ENCODE results near the gene MOCS1.

Gene MOCS1

DNA sequence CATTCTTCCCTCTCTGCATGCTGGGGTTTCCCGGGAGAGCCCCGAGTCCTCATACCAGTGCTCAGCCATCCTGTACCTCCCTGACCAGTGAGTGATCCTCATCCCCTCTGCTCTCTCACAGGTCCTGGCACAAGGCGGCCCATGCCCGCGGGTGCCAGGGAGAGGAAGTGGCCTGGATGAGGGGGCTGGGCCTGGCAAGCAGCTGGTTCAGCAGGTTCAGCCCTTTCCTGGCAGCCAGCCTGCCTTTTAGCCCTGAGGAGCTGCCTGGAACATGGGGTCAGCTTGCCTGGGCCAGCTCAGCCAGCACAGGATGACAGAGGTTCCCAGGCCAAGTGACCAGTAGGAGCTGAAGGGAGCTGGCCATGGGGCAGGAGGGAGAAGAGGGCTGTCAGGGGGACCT is 10.9 kb downstream of the MOCS1 start:
- no peak for DNase-seq

DNA sequence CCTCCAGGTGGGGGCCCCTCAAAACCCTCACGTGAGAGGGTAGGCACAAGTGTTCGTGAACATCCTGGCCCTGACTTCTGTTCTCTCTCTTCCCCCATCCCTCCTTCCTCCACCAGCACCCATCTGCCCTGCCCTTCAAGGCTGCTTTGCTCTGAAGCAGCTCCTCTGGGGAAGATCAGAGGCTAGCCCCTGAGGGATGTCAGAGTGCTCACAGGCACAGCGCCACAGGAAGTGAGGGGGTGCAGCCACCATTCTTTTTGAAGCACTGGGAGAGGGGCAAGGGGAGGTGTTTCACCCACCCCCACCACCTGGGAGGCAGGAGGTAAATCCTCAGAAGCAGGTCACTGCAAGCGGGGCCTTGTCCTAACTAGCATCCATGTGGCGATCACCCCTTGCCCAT is 11.4 kb downstream of the MOCS1 start:
- no peak for DNase-seq

DNA sequence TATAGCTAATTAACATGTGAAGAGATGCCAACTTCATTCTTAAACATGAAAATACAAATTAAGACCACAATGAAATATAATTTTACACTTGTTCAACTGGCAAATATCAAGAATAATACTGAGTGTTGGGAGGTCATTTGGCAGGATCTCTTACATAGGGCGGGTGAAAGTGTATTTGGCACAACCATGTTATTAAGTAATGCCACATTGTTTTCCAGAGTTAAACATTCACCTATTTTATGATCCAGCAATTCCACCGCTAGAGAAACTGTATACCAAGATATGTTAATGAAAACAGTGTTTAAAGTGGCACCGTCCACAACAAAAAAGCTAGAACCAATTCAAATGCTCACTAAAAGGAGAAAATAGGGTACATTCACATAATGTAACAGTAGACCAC is 14.1 kb downstream of the MOCS1 start:
- DNase-seq: no peak

DNA sequence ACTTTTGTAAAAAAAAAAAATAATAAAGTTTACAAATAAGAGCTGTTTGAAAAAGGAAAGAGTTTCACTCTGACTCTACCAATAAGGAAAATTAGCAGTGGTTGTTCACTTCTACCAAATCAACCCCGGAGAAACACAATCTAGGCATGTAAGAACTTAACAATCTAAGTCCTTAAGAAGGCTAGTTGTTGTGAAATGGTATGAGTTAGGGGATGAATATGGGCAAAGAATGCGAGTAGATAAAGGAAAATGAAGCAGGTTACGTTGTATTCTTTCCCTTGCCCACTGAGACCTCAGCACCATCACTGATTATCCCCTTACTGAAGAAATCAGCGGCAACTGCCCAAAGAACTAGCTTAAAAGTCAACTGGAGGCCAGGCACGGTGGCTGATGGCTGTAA is 15.4 kb downstream of the MOCS1 start:
- DNase-seq: no peak

DNA sequence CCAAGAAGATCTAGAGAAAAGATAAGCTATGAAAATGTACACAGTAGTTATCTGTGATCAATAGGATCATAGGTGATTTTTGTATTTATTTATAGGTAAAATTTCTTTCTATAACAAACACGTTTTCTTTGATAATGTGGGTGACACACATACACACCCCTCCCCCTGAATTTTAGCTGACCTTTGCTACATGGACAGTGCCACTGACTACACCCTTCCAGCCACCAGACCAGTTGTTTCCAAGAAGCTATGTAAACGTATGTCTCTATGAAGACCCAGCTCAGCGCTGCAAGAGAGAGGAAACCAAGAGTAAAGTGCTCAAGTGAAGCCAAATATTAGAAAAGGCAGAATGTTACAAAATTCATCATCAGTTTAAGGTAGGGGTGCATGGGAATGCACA is 16.3 kb downstream of the MOCS1 start:
- no peak for DNase-seq

DNA sequence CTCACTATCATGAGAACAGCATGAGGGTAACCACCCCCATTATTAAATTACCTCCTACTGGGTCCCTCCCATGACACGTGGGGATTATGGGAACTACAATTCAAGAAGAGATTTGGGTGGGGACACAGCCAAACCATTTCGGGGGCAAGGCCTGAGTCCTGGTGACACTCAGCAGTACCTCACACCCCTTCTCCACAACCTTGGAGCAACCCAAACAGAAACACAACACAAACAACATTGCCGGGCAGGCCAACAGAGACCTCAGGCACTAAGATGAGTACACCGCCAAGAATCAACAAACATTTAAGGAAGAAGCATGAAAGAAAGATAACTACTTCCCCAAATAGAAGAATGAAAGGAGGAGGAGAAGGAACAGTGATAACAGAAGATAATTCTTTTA is 16.9 kb downstream of the MOCS1 start:
- DNase-seq: no peak

DNA sequence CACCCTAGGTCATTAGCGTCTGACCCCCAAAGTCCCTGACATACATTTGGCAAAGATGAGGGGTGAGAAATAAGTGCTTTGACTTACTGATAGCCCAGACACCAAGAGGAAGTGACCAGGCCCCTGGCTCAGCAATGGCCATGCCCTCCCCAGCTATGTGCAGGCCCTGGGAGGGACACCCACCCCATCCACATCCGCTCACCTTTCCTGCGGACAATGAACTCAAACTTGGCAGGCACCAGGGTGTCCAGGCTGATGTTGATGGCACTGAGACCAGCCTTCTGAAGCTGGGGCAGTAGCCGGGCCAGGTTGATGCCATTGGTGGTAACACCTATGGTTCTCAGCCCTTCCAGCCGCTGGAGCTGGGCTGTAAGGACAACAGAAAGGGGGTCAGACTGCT is 18.4 kb downstream of the MOCS1 start:
- DNase-seq: no peak

DNA sequence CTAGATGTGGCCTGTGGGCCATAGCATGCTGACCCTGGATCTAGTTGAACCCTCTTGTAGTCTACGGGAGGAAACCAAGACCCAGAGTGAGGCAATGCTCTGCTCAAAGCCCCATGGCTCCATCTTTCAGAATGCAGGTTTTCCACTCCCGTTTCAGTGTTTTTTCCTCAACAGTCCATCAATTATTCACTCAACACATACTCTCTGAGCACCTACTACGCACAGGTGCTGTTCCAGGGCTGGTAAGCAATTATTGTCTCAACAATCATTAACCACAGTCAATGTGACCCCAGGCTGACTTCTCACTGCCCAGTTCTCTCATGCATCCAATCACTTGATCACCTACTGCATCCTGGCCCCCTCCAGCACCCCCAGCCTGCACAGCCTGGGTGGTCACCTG is 20.0 kb downstream of the MOCS1 start:
- no peak for DNase-seq

DNA sequence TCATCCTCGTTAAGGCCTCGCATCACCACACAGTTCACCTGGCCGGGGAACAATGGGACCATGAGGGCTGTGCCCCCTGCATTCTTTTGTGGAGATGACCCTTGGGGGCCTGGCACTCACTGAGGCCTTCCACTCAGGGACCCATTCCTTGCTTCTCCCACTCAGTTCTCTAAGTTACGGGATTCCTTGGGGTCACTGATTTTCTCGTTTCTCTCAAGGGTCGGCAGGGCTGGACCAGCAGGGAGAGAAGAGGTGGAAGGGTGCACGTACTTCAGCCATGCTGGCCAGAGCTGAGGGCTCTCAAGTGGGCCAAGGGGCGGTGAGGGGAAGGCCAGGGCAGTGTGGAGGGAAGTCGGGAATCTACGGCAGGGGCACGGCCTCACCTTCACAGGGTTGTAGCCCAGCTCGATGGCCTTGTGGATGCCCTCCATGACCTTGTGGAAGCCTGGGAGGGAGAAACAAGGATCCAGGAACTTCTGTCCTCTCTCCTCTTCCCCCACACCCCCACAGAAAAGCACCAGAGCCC is 20.8 kb downstream of the MOCS1 start:
- no peak for DNase-seq

DNA sequence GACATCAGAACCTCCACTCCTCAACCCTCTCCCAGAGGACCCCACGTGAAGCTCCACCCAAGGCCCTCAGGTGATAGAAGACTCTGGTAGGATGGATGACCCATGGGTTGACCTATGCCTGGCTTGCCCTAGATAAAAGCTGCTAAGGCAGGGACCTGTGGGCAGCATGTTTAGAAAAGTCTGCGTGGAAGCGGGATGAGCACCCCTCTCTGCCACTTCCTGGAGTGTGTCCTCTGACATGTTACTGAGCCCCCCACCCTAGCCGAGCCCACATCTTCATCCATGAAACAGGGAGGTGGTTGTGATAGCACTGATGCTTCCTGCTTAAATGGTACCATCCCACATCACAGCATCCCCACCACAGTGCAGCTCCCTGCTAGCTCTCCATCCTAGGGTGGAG is 21.8 kb downstream of the MOCS1 start:
- DNase-seq: no peak

DNA sequence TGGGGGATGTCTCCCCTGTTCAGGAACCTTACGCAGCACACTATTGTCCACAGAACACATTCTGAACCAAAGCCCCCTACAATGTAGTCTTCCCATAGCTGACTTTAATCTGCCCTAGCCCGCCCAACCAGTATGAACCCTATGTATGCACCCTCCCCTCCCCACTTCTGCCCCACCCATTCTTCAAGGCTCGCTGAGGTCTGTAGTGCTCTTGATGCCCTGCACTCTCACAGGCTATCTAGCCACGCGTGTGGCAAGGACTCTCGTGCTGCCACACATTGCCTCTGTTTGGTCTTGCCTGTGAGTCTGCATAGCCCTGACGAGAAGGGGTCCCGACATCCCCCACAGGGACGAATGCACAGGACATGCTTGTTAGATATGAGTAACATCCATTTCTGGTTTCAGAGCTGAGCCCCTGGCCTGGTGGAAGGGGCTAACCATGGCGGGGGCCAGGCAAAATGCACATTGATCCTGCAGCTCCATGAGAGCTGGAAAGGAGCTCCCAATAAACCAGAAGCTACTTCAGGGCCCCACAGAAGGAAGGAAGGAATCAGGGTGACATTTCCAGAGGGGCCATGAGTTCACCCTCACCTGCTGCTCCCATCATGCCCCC is 22.6 kb downstream of the MOCS1 start:
- no peak for DNase-seq

DNA sequence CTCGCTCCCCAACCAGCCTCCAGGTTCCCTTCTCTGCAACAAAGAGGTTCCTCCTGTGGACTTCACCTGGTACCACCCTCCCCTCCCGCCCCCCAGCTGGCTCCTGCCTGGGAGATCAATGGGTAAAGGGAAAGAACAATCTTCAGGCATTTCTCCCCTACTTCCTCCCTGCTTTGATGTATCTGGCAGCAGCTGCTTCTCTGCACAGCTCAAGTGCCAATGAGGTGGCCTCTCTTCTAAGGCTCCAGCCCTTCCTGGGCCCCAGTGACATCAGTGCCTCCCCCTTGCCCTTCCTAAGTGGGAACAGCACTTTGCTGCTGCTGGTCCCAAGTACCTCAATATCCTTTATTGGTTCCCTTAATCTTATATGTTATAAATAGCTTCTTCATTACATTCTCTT is 23.5 kb downstream of the MOCS1 start:
- no peak for DNase-seq

DNA sequence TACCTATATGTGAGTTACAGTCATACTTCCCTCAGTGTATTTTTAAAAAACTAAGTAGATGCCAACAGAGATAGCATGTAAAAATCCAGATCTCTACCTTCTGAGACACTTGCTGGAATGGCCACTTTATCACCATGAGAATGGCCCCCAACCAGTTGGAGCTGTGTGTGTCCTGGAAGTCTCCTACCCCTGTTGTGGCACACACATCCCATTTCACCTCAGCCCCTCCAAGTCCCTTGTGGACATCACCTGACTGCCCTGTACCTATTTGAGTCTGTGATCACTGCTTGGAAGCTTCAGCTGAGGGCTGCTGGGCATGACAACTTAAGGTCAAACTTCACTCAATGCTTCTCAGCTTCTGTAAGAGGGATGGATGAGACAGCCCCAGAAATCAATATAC is 24.1 kb downstream of the MOCS1 start:
- no peak for DNase-seq

DNA sequence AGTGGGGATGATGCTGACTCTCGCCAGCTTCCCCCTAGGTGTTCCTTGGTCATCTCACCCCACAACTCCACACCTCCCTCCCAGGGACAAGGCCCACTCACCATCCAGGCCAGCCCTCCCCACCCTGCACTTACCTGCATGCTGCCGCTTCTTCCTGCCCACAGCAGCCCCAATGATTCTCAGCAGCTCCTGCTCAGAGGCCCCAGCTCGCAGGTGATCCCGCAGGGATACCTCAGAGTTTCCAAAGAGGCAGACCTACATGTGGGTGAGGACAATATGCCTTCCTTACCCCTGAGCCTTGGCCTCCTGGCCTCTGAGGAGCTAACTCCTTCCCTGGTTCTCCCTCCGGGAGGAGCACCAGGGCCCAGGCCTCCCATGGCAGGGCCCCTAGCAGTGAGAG is 24.6 kb downstream of the MOCS1 start:
- no peak for DNase-seq

DNA sequence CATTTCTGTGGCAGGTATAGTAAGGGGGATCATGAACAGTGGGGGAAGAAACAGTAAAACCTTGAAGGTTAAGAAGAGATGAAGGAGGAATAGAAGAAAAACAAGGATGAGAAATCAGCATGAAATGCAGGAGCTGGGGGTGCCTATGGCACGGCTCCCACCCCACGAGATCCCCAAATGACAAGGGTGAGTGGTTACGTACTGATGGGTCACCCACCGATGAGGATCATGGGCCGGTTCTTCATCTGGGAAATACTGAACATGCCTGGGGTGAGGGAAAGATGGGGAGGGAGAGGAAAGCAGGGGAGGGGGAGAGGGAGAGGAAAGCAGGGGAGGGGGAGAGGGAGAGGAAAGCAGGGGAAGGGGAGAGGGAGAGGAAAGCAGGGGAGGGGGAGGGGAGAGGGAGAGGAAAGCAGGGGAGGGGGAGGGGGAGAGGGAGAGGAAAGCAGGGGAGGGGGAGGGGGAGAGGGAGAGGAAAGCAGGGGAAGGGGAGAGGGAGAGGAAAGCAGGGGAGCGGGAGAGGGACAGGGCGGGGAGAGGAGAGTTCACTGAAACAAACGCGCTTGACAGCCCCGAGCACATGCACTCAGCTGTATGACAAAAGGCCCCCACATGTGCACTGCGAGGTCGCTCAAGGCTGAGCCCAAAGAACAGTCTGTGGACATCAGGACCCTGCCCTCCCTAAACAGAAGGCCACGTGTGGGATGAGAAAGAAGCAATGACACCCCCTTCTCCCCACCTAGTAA is 25.3 kb downstream of the MOCS1 start:
- DNase-seq: no peak

DNA sequence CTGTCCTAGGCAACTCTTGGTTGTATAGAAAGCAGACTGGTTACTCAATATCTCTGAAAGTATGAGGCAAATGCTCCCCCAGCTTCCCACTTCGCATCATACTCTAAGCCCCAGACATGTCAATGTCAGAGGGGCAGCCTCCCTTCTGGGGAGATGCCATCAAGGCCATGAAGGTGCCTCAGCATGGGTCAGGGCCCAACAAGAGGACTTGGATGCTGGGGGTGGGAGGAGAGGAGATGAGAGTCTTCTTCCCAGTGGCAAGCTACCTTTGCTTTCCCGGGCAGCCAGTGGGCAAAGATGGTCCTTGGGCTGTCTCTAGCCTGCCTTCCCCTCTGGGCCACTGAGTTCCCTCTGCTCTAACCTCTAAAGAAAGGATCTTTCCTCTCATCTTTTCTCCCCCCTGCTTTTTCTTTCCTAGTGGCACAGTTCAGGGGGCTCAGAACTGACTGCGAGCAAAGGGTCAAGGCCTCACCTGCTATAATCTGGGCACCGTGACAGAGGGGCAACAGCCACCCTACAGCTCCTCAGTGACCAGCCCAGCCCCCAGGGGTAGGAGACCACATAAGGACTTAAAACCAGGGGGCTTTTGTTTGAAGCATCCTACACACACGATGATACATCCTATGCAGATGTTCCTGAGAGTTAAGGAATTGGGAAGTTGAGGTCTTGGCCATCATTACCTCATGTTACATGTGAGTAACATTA is 26.2 kb downstream of the MOCS1 start:
- DNase-seq: no peak

DNA sequence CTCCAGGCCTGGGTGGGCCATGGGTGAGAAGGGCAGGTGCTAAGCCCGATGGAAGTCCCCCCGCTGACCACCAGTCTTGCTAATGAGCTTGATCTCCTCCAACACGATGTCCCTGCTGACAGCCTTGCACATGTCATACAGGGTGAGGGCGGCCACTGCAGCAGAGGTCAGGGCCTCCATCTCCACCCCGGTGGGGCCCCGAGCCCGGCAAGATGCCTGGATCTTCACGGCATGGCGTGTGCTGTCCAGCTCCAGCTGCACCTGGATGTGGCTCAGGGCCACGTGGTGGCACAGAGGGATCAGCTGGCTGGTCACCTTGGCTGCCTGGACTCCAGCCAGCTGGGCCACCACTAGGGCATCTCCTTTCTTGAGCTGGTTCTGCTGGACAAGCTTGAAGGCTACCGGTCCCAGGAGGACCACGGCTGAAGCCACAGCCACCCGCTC is 27.9 kb downstream of the MOCS1 start:
- no peak for DNase-seq

DNA sequence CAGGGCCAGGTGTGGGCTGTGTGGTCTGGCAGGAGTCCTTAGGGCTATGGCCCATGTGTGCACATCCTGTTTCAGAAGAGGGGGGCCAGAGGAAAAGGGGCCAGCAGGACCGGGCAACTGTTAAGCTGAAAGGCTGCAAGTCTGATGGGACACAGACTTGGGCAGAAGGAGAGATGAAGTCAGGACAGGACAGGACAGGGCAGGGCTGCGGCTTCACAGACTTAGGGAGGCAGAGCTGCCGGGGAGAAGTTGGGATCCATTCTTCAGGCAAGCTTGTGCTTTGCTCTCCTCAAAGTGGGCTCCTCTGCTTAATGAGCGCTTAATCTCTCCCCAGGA is 28.7 kb downstream of the MOCS1 start:
- DNase-seq: no peak

DNA sequence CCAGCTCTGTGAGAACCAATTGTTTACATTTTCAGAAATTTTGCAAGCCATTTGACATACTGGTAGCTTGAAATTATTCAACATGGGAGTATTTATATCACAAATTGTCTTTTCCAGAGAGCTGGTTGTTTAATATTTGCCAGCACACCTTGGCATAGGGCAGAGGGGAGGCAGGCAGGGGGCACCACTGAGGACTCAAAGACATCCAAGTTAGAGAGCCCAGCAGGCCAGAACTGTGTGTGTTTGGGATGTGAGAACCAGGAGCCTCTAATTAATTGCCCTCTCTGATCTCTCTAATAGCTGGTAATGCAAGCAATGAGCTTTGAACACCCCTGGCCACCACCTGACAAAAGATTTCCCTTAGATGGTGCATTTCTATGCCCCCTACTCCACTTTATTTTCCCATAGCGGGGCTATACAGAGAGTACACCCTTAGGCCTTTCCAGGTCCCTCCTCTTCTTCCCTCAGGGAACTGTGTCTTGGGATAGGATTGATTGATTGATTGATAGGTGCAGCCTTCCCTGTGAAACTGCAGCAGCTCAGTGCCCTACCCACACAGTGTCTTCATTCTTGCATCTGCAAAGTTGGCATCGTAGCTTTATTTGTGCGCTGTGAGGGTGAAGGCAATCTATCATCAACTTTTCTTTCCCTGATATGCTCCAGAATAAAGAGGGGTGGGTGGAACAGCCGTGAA is 29.2 kb downstream of the MOCS1 start:
- no peak for DNase-seq

DNA sequence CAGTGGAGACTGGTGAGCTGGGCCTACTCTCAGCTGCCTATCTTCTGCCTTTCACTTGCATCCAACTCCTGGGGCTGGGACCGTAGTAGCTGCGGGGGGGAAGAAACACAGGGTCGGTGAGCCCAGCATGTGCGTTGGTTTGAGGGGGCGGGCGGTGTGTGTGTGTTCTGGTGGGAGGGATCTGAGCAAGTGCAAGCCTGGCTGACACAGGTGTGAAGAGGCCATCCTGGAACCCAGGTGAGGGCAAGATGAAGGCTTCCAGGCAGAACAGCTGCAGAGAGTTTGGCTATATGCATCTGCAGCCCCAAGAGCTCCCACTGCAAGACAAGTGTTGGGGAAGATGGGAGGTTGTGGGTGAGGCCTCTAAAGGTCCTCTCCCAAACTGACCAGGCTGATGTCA is 30.6 kb downstream of the MOCS1 start:
- DNase-seq: no peak

DNA sequence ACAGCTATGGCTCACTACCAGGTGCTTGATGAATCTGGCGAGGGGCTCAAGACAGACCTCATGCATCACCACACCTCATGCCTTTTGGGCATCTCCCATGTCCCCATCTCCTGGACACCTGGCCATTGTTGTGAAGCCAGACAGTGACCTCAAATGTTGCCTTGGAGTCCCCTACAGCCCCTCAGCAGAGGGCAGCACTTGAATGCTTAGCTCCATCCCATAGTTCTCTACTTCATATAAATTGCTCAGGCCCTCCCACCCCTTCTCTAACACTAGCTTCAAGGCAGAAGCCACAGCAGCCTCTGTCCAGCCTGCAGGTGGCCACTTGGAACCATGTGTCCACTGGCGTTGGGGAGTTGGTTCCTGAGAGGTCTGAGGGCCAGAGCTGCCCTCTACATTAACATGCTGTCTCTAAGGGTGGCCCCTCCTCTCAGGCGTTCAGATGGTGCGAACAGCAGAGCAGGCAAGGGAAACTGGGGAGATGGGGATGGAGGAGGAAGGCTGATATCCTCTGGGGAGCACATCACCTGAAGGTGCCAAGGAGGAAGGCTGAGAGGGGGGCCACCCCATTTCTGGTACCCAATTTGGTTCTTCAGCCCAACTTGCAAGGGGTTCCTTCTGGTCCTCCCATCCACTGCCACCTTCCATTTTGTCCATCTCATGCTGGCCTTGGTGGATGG is 31.3 kb downstream of the MOCS1 start:
- DNase-seq: no peak

DNA sequence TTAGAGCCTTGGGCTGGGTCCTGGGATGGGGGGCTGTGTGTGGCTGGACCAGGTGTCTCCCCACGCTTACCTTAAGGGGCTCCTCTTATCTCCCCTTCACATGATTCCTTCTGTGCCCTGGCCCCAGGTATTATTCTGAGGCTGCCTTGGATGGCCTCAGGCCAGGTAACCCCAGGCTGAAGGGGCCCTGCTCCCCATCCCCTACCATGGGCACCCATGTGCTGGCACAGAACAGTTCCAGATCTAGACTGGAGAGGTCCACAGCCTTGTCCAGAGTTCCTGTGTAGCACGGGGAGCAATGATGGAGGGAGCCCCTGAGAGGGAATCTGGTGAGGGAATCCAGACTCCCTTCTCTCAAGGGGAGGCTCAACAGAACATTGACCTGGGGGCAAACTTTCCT is 32.1 kb downstream of the MOCS1 start:
- DNase-seq: no peak

DNA sequence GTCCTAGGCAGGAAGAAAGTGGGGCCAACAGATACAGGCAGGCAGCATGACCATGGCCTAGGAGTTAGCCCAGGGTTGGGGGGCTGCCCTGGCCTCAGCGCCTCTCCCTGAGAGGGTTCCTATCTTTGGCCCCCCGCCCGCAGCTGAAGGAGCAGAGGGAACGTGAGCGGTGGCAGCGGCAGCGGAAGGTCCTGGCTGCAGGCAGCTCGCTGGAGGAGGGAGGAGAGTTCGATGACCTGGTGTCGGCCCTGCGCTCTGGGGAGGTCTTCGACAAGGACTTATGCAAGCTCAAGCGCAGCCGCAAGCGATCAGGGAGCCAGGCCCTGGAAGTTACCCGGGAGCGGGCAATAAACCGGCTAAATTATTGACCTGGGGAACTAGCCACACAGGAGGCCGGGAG is 32.6 kb downstream of the MOCS1 start:
- no peak for DNase-seq
